WTC11 (cell line): ENCODE data around the gene PDE6D. TPM values are rescaled to one million over a fixed set of nuclear protein-coding genes. Genes with fewer than 3 reads are reported as not detected.
A peak's percentile ranks its signal among the peaks of the same experiment; 100 is the strongest.

Experiments
- ATAC-seq: fragments of 200-7000 bp; cut with Tn5 transposase; 2 replicates; pipeline ENCODE4 v1.10.0; 2021; ENCODE audit warnings: mild to moderate bottlenecking, moderate library complexity
- CTCF ChIA-PET: fragments of 300-600 bp; sonication (Branson Sonifier 250); formaldehyde crosslinking; loops from one replicate; lab custom pipeline; 2021; ENCODE audit warnings: antibody characterized with exemption; lab: Charles Lee
- POLR2A ChIA-PET: fragments of 350-600 bp; sonication (Branson Sonifier 250); formaldehyde crosslinking; loops from one replicate; lab custom pipeline; 2021; ENCODE audit warnings: antibody characterized with exemption; lab: Charles Lee
- DNase-seq: peaks from one replicate; pipeline ENCODE4 v3.0.0; 2021; ENCODE audit warnings: low spot score
- H3K27ac Mint-ChIP-seq: 2 replicates; pipeline ENCODE4 v1.8.0; 2021; ENCODE audit warnings: mixed read lengths
- H3K27me3 Mint-ChIP-seq: 2 replicates; pipeline ENCODE4 v1.8.0; 2021; ENCODE audit warnings: low read depth, mild to moderate bottlenecking, moderate library complexity, mixed read lengths
- H3K36me3 Mint-ChIP-seq: 2 replicates; pipeline ENCODE4 v1.8.0; 2021; ENCODE audit warnings: mixed read lengths
- H3K4me1 Mint-ChIP-seq: 2 replicates; pipeline ENCODE4 v1.8.0; 2022; ENCODE audit warnings: mixed read lengths
- H3K4me3 Mint-ChIP-seq: 2 replicates; pipeline ENCODE4 v1.8.0; 2021; ENCODE audit warnings: mild to moderate bottlenecking, moderate library complexity, mixed read lengths
- H3K9me3 Mint-ChIP-seq: 2 replicates; pipeline ENCODE4 v1.8.0; 2021; ENCODE audit warnings: mixed read lengths
- CTCF ChIP-seq: fragments of 200-600 bp; IDR thresholded peaks from 2 replicates; pipeline ENCODE4 v1.8.0; 2022; ENCODE audit warnings: antibody characterized with exemption
- FOXP4 ChIP-seq: sonication (generic); formaldehyde crosslinking; IDR thresholded peaks from 2 replicates; pipeline ENCODE4 v1.8.0; 2022; ENCODE audit warnings: mild to moderate bottlenecking, missing genetic modification reagents
- GABPB1 ChIP-seq: sonication (generic); formaldehyde crosslinking; IDR thresholded peaks from 2 replicates; pipeline ENCODE4 v1.8.1; 2023; ENCODE audit warnings: mild to moderate bottlenecking, missing genetic modification reagents
- IRF2 ChIP-seq: sonication (generic); formaldehyde crosslinking; IDR thresholded peaks from 2 replicates; pipeline ENCODE4 v1.8.0; 2022; ENCODE audit warnings: low read depth, missing genetic modification reagents, borderline replicate concordance
- JUN ChIP-seq: sonication (generic); formaldehyde crosslinking; IDR thresholded peaks from 2 replicates; pipeline ENCODE4 v1.8.0; 2023; ENCODE audit warnings: mild to moderate bottlenecking, missing genetic modification reagents
- MLX ChIP-seq: sonication (generic); formaldehyde crosslinking; IDR thresholded peaks from 2 replicates; pipeline ENCODE4 v1.8.1; 2023; ENCODE audit warnings: mild to moderate bottlenecking, missing genetic modification reagents, moderate library complexity
- MYBL2 ChIP-seq: sonication (generic); formaldehyde crosslinking; IDR thresholded peaks from 2 replicates; pipeline ENCODE4 v1.8.1; 2023; ENCODE audit warnings: mild to moderate bottlenecking, moderate library complexity, missing genetic modification reagents
- NR2C2 ChIP-seq: sonication (generic); formaldehyde crosslinking; IDR thresholded peaks from 2 replicates; pipeline ENCODE4 v1.8.0; 2022; ENCODE audit warnings: mild to moderate bottlenecking, missing genetic modification reagents
- OVOL2 ChIP-seq: fragments of 250-450 bp; sonication (Bioruptor Pico); IDR thresholded peaks from 2 replicates; pipeline ENCODE4 v1.9.0; 2021; ENCODE audit warnings: mild to moderate bottlenecking, borderline replicate concordance
- PRDM15 ChIP-seq: sonication (generic); formaldehyde crosslinking; IDR thresholded peaks from 2 replicates; pipeline ENCODE4 v1.8.0; 2022; ENCODE audit warnings: missing genetic modification reagents
- PRRX2 ChIP-seq: fragments of 250-450 bp; sonication (Bioruptor Pico); IDR thresholded peaks from 2 replicates; pipeline ENCODE4 v1.8.0; 2021; ENCODE audit warnings: mild to moderate bottlenecking
- SMAD4 ChIP-seq: sonication (generic); formaldehyde crosslinking; IDR thresholded peaks from 2 replicates; pipeline ENCODE4 v1.8.0; 2022; ENCODE audit warnings: mild to moderate bottlenecking, missing genetic modification reagents
- TCF7 ChIP-seq: sonication (generic); formaldehyde crosslinking; IDR thresholded peaks from 2 replicates; pipeline ENCODE4 v1.8.0; 2022; ENCODE audit warnings: mild to moderate bottlenecking, low read depth, missing genetic modification reagents, moderate library complexity
- ZMAT4 ChIP-seq: fragments of 250-450 bp; sonication (Bioruptor Pico); IDR thresholded peaks from 2 replicates; pipeline ENCODE4 v1.9.0; 2021; ENCODE audit warnings: mild to moderate bottlenecking
- ZNF138 ChIP-seq: sonication (generic); formaldehyde crosslinking; conservative IDR thresholded peaks from 2 replicates; pipeline ENCODE4 v1.8.1; 2022; ENCODE audit warnings: mild to moderate bottlenecking, moderate library complexity, missing genetic modification reagents
- ZNF219 ChIP-seq: sonication (generic); formaldehyde crosslinking; IDR thresholded peaks from 2 replicates; pipeline ENCODE4 v1.8.0; 2023; ENCODE audit warnings: missing genetic modification reagents, mild to moderate bottlenecking, borderline replicate concordance
- ZNF512 ChIP-seq: sonication (generic); formaldehyde crosslinking; IDR thresholded peaks from 2 replicates; pipeline ENCODE4 v1.8.1; 2022; ENCODE audit warnings: missing genetic modification reagents, borderline replicate concordance
- ZNF671 ChIP-seq: fragments of 250-450 bp; sonication (Bioruptor Pico); IDR thresholded peaks from 2 replicates; pipeline ENCODE4 v1.8.0; 2021; ENCODE audit warnings: mild to moderate bottlenecking
- total RNA-seq: library from RNA; stranded (reverse); gene quantifications from 3 replicates; pipeline ENCODE4 v1.2.3, GENCODE V29; 2021

Gene PDE6D
- total RNA-seq, 1 experiment from 2014 or later, result 30.2 TPM

GRCh38 chr2:231722721-231723307 is 58.3 kb downstream of the PDE6D start:
- ATAC-seq (peak; percentile 38), DNase-seq (no peak)
- Mint-ChIP-seq H3K36me3 (no peaks in the 10 kb centered on the region), H3K9me3 (no peaks in the 10 kb centered on the region), H3K4me3 (no peak overlapping the region), H3K27ac (no peak overlapping the region; the same call in 1 of the 2 replicates), H3K4me1 (peaks cover 12% of the 10 kb centered on the region), H3K27me3 (no peaks in the 10 kb centered on the region)
- no peak for TF ChIP-seq ZMAT4 (CRISPR knock-in tag)
- TF ChIP-seq ZNF512 (CRISPR knock-in tag), result no peak
- no peak for TF ChIP-seq FOXP4
- TF ChIP-seq OVOL2 (CRISPR knock-in tag), result no peak
- TF ChIP-seq JUN (CRISPR knock-in tag), result no peak
- TF ChIP-seq MLX (CRISPR knock-in tag), result no peak
- no peak for TF ChIP-seq IRF2 (CRISPR knock-in tag)
- TF ChIP-seq SMAD4 (CRISPR knock-in tag), result no peak
- no peak for TF ChIP-seq MYBL2 (CRISPR knock-in tag)
- no peak for TF ChIP-seq GABPB1
- TF ChIP-seq NR2C2 (CRISPR knock-in tag), result no peak
- no peak for TF ChIP-seq ZNF219 (CRISPR knock-in tag)
- TF ChIP-seq PRDM15 (CRISPR knock-in tag), result no peak
- no peak for TF ChIP-seq CTCF
- no peak for TF ChIP-seq PRRX2
- no peak for TF ChIP-seq TCF7 (CRISPR knock-in tag)
- no peak for TF ChIP-seq ZNF671 (CRISPR knock-in tag)
- TF ChIP-seq ZNF138 (CRISPR knock-in tag), result no peak
- ChIA-PET POLR2A (no interaction called here), CTCF (no interaction called here)
